HK-2 (cell line): ENCODE results near the gene PPP2R3A.
A peak's percentile ranks its signal among the peaks of the same experiment; 100 is the strongest.

Source experiments
- DNase-seq: peaks from one replicate; pipeline ENCODE4 v3.0.0-alpha.2; 2018; ENCODE audit not compliant: unreplicated experiment

Gene PPP2R3A

GRCh38 chr3:136022529-136023263 lies 57.2 kb downstream of the PPP2R3A start:
- no peak for DNase-seq

- no peak for DNase-seq
These were observed 57.9 kb downstream of the PPP2R3A start for GRCh38 chr3:136023264-136023978.

- no peak for DNase-seq
These were observed 70.8 kb downstream of the PPP2R3A start for GRCh38 chr3:136036306-136036705.

- no peak for DNase-seq
These were observed 73.1 kb downstream of the PPP2R3A start for GRCh38 chr3:136038668-136039067.

- no peak for DNase-seq
These were observed 77.2 kb downstream of the PPP2R3A start for GRCh38 chr3:136042608-136043221.

GRCh38 chr3:136044980-136045745 lies 79.6 kb downstream of the PPP2R3A start:
- DNase-seq, result no peak

GRCh38 chr3:136048068-136048467 lies 82.5 kb downstream of the PPP2R3A start:
- DNase-seq, result no peak

GRCh38 chr3:136050250-136050649 lies 84.7 kb downstream of the PPP2R3A start:
- no peak for DNase-seq

- DNase-seq, result no peak
These were observed 90.0 kb downstream of the PPP2R3A start for GRCh38 chr3:136055491-136055890.

- DNase-seq, result no peak
These were observed 101.7 kb downstream of the PPP2R3A start for GRCh38 chr3:136067211-136067610.

- DNase-seq, result no peak
These were observed 103.2 kb downstream of the PPP2R3A start for GRCh38 chr3:136068708-136069107.

- DNase-seq, result no peak
These were observed 104.4 kb downstream of the PPP2R3A start for GRCh38 chr3:136069933-136070332.

- DNase-seq, result peak; percentile 18
These were observed 104.8 kb downstream of the PPP2R3A start for GRCh38 chr3:136070334-136070733.

GRCh38 chr3:136070953-136071949 lies 105.7 kb downstream of the PPP2R3A start:
- DNase-seq, result no peak

- no peak for DNase-seq
These were observed 109.1 kb downstream of the PPP2R3A start for GRCh38 chr3:136074546-136075170.

- peak; percentile 49 for DNase-seq
These were observed 109.8 kb downstream of the PPP2R3A start for GRCh38 chr3:136075218-136075808.

- no peak for DNase-seq
These were observed 110.3 kb downstream of the PPP2R3A start for GRCh38 chr3:136075811-136076210.

- no peak for DNase-seq
These were observed 113.2 kb downstream of the PPP2R3A start for GRCh38 chr3:136078421-136079364.
